ENCODE results near the gene TMEM86A. TPM values are rescaled to one million over a fixed set of nuclear protein-coding genes. Genes with fewer than 3 reads are reported as not detected.

TMEM86A gene
- total RNA-seq, 1 experiment from 2014 or later: 0.09 TPM

DNA sequence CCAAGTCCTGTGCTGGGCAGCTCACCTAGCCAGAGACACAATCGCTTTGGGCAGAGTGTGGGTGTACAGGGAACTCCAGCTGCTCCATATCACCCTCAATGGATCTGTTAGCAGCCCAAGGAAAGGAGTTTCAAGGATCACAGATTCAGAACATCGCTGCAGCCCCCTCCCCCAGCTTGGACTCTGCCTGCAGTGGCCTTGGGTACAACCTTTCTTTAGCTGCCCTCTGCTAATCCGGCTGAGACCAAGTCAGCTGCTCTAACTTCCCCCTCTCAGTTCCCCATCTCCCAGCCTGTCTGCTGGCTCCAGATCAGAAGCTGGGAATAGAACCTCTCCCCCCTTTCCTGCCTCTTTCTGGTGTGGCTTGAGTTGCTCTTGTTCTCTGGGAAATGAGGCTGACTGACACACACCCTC, 1.3 kb downstream of the TMEM86A start:
- H3K27ac ChIP-seq (ENCODE audit: low read depth, low read length, poor library complexity, severe bottlenecking): no peak overlapping the region
- H3K4me3 ChIP-seq (ENCODE audit: low read depth, low read length, poor library complexity, severe bottlenecking): no peak overlapping the region
- intact Hi-C loops (cut with micrococcal nuclease; ENCODE audit: unreplicated experiment): no loop called here
- no peaks in the 10 kb centered on the region for H3K4me1 ChIP-seq (ENCODE audit: insufficient read depth, low read length, poor library complexity, severe bottlenecking)
- no peaks in the 10 kb centered on the region for H3K9me3 ChIP-seq (ENCODE audit: low read depth, low read length, poor library complexity, severe bottlenecking)
- POLR2A ChIA-PET (ENCODE audit: low non-redundant PET): no interaction called here
- no peak for DNase-seq (ENCODE audit: low spot score)
- no TSS peak for BruUV-seq (replicated peaks)
- TF ChIP-seq EZH2 (IDR thresholded peaks at IDR 0.05; ENCODE audit: borderline replicate concordance, low read depth, low read length, poor library complexity, severe bottlenecking) (no peak), CTCF (conservative IDR thresholded peaks at IDR 0.05; ENCODE audit: low read depth, low read length) (no peak)
- CTCF ChIA-PET: no interaction called here
- H3K27me3 ChIP-seq (replicated peaks; ENCODE audit: insufficient read depth, low read depth, low read length, poor library complexity): no peaks in the 10 kb centered on the region
- H3K36me3 ChIP-seq (ENCODE audit: insufficient read depth, low read length, poor library complexity, severe bottlenecking): no peaks in the 10 kb centered on the region

- no peak for DNase-seq (ENCODE audit: low spot score)
- H3K9me3 ChIP-seq (ENCODE audit: low read depth, low read length, poor library complexity, severe bottlenecking): no peaks in the 10 kb centered on the region
- no peak overlapping the region for H3K27ac ChIP-seq (ENCODE audit: low read depth, low read length, poor library complexity, severe bottlenecking)
- no peaks in the 10 kb centered on the region for H3K4me1 ChIP-seq (ENCODE audit: insufficient read depth, low read length, poor library complexity, severe bottlenecking)
- POLR2A ChIA-PET (ENCODE audit: low non-redundant PET): no interaction called here
- H3K4me3 ChIP-seq (ENCODE audit: low read depth, low read length, poor library complexity, severe bottlenecking): no peak overlapping the region
- H3K27me3 ChIP-seq (replicated peaks; ENCODE audit: insufficient read depth, low read depth, low read length, poor library complexity): peaks cover 4% of the 10 kb centered on the region
- H3K36me3 ChIP-seq (ENCODE audit: insufficient read depth, low read length, poor library complexity, severe bottlenecking): no peaks in the 10 kb centered on the region
- intact Hi-C loops (cut with micrococcal nuclease; ENCODE audit: unreplicated experiment): no loop called here
- BruUV-seq (replicated peaks): no TSS peak
- CTCF ChIA-PET: no interaction called here
- TF ChIP-seq EZH2 (IDR thresholded peaks at IDR 0.05; ENCODE audit: borderline replicate concordance, low read depth, low read length, poor library complexity, severe bottlenecking) (no peak), CTCF (conservative IDR thresholded peaks at IDR 0.05; ENCODE audit: low read depth, low read length) (no peak)
Observed at GRCh38 chr11:18700375-18700774, 1.8 kb downstream of the TMEM86A start.

DNA sequence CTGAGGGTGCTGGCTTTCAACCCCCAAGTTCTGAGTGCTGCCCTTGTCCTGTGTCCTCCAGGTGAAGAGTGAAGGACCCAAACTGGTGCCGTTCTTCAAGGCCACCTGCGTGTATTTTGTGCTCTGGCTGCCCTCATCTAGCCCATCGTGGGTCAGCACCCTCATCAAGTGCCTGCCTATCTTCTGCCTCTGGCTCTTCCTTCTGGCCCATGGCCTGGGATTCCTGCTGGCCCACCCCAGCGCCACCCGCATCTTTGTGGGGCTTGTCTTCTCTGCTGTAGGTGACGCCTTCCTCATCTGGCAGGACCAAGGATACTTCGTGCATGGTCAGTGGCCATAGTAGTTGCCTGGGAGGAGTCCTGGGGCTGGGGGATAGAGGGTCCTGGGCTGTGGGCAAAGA, 2.3 kb downstream of the TMEM86A start:
- no peaks in the 10 kb centered on the region for H3K9me3 ChIP-seq (ENCODE audit: low read depth, low read length, poor library complexity, severe bottlenecking)
- ChIA-PET CTCF (no interaction called here), POLR2A (ENCODE audit: low non-redundant PET) (no interaction called here)
- no peak overlapping the region for H3K4me3 ChIP-seq (ENCODE audit: low read depth, low read length, poor library complexity, severe bottlenecking)
- peaks cover 7% of the 10 kb centered on the region for H3K27me3 ChIP-seq (replicated peaks; ENCODE audit: insufficient read depth, low read depth, low read length, poor library complexity)
- BruUV-seq (replicated peaks): no TSS peak
- TF ChIP-seq EZH2 (IDR thresholded peaks at IDR 0.05; ENCODE audit: borderline replicate concordance, low read depth, low read length, poor library complexity, severe bottlenecking): no peak
- no peak for TF ChIP-seq CTCF (conservative IDR thresholded peaks at IDR 0.05; ENCODE audit: low read depth, low read length)
- no peaks in the 10 kb centered on the region for H3K4me1 ChIP-seq (ENCODE audit: insufficient read depth, low read length, poor library complexity, severe bottlenecking)
- DNase-seq (ENCODE audit: low spot score): no peak
- no peaks in the 10 kb centered on the region for H3K36me3 ChIP-seq (ENCODE audit: insufficient read depth, low read length, poor library complexity, severe bottlenecking)
- no peak overlapping the region for H3K27ac ChIP-seq (ENCODE audit: low read depth, low read length, poor library complexity, severe bottlenecking)
- intact Hi-C loops (cut with micrococcal nuclease; ENCODE audit: unreplicated experiment): no loop called here

Measured in A673 (cell line).